Lung (tissue), 12 donors: ENCODE results near the gene SERTAD2. TPM values are rescaled to one million over a fixed set of nuclear protein-coding genes. Genes with fewer than 3 reads are reported as not detected.

ENCODE experiments used
- ATAC-seq: fragments of 200-7000 bp; cut with Tn5 transposase; one replicate; pipeline ENCODE4 v1.9.1; 2020; ENCODE audit warnings: moderate number of reproducible peaks; ENCODE audit not compliant: insufficient read depth, low FRiP score
- DNase-seq, 3 donors: peaks; one replicate each; pipeline ENCODE4 v3.0.0-alpha.2; 2013 to 2017
- H3K27ac ChIP-seq, 2 donors: one replicate each; pipeline ENCODE4 v1.5.1; 2013; ENCODE audit warnings: mild to moderate bottlenecking in 2 of 2, moderate library complexity in 2 of 2, control low read depth in 1 of 2, inconsistent platforms in 1 of 2, low read depth in 1 of 2, low read length in 1 of 2
- H3K27me3 ChIP-seq, 3 donors: one replicate each; pipeline ENCODE4 v1.5.1; 2013; ENCODE audit warnings: low read length in 2 of 3; ENCODE audit not compliant: control insufficient read depth in 3 of 3, insufficient read depth in 3 of 3
- H3K36me3 ChIP-seq, 4 donors: one replicate each; pipeline ENCODE4 v1.5.1; 2013; ENCODE audit warnings: low read length in 4 of 4, mild to moderate bottlenecking in 1 of 4, moderate library complexity in 1 of 4; ENCODE audit not compliant: control insufficient read depth in 4 of 4, insufficient read depth in 4 of 4
- H3K4me1 ChIP-seq, 5 donors: one replicate each; pipeline ENCODE4 v1.5.1; 2013; ENCODE audit warnings: low read length in 5 of 5, mild to moderate bottlenecking in 2 of 5, moderate library complexity in 1 of 5; ENCODE audit not compliant: control insufficient read depth in 5 of 5, insufficient read depth in 5 of 5
- H3K4me3 ChIP-seq: one replicate; pipeline ENCODE4 v1.5.1; 2013; ENCODE audit warnings: mild to moderate bottlenecking, control low read depth, moderate library complexity
- H3K9ac ChIP-seq, 2 donors: one replicate each; pipeline ENCODE4 v1.5.1; 2013; ENCODE audit warnings: low read length in 2 of 2, control low read depth in 1 of 2; ENCODE audit not compliant: insufficient read depth in 1 of 2
- H3K9me3 ChIP-seq, 4 donors: one replicate each; pipeline ENCODE4 v1.5.1; 2013; ENCODE audit warnings: low read length in 3 of 4, mild to moderate bottlenecking in 1 of 4, moderate library complexity in 1 of 4; ENCODE audit not compliant: control insufficient read depth in 4 of 4, insufficient read depth in 3 of 4
- CTCF ChIP-seq: IDR thresholded peaks from 2 replicates; pipeline ENCODE4 v1.5.1; 2012; ENCODE audit warnings: mild to moderate bottlenecking; ENCODE audit errors: control extremely low read depth, extremely low read depth
- WGBS, 2 donors: extraction: QIAGEN DNeasy Blood & Tissue Kit; methylation state at CpG; one replicate each; pipeline ENCODE4 v1.1.7; 2013; 5-methylcytosine and 5-hydroxymethylcytosine counted together
- polyA plus RNA-seq, 2 donors: library from polyadenylated mRNA; stranded (reverse); fragments of 200-250 nt; gene quantifications; one replicate each; pipeline ENCODE4 v1.2.1, GENCODE V29; 2013
- total RNA-seq, 2 donors: library from RNA; depleted of rRNA in 1 of 2; stranded (reverse); fragments of >200 nt in 1 of 2; gene quantifications; one replicate each; pipeline ENCODE4 v1.2.1, GENCODE V29; 2014 to 2021
- donor health status: control.
- donor health status: control.
- donor health status: Bipolar disorder and iron deficiency.
- donor health status: healthy.
- donor health status: DM: yes; HTN: yes; CAD: no.

SERTAD2 gene
- total and polyA plus RNA-seq, 4 donors, result 7.9 to 26.7 (median 15.4) TPM

- no peak overlapping the region for H3K4me3 ChIP-seq
- peaks cover 12 to 21% (median 13%) of the 10 kb centered on the region in 4 donors for H3K36me3 ChIP-seq
- H3K9ac ChIP-seq, result no peak overlapping the region
- no peaks in the 10 kb centered on the region for H3K9me3 ChIP-seq
- H3K27ac ChIP-seq, result no peak overlapping the region
- H3K27me3 ChIP-seq, result no peaks in the 10 kb centered on the region
- 75 to 79% methylated on average over 9 of the region's 9 CpGs for WGBS, 2 donors
- no peak for TF ChIP-seq CTCF
- ATAC-seq, result no peak
- peaks cover 4 to 69% (median 32%) of the 10 kb centered on the region in 5 donors for H3K4me1 ChIP-seq
- DNase-seq, result peak; percentile 71 to 96 (median 95)
These were observed 20.6 kb downstream of the SERTAD2 start for GRCh38 chr2:64632835-64633819.

GRCh38 chr2:64631771-64632170, 21.9 kb downstream of the SERTAD2 start:
- 97% methylated on average over 3 of the region's 3 CpGs for WGBS, 2 donors
- Histone ChIP-seq H3K36me3 (peaks cover 12 to 21% (median 13%) of the 10 kb centered on the region in 4 donors), H3K4me1 (peaks cover 0 to 68% (median 28%) of the 10 kb centered on the region in 5 donors), H3K9me3 (no peaks in the 10 kb centered on the region), H3K9ac (no peak overlapping the region), H3K4me3 (no peak overlapping the region), H3K27ac (no peak overlapping the region), H3K27me3 (no peaks in the 10 kb centered on the region)
- no peak for ATAC-seq
- no peak for TF ChIP-seq CTCF
- DNase-seq, result no peak

GRCh38 chr2:64630752-64631151, 23.0 kb downstream of the SERTAD2 start:
- DNase-seq, result no peak
- Histone ChIP-seq H3K4me3 (no peak overlapping the region), H3K27me3 (no peaks in the 10 kb centered on the region), H3K36me3 (peaks cover 8 to 13% (median 11%) of the 10 kb centered on the region in 4 donors), H3K27ac (no peak overlapping the region), H3K9me3 (no peaks in the 10 kb centered on the region), H3K9ac (no peak overlapping the region), H3K4me1 (peaks cover 0 to 67% (median 28%) of the 10 kb centered on the region in 5 donors)
- no peak for ATAC-seq
- no peak for TF ChIP-seq CTCF
- 93 to 94% methylated on average over 10 of the region's 10 CpGs for WGBS, 2 donors
